GM21381 (cell line): Measurements from ENCODE around the gene P2RY13.

Experiments
- ATAC-seq: cut with Tn5 transposase; IDR thresholded peaks from one replicate; pipeline ENCODE4 v1.9.1; 2021; ENCODE audit warnings: mild to moderate bottlenecking, moderate library complexity; ENCODE audit not compliant: unreplicated experiment

P2RY13 gene

DNA sequence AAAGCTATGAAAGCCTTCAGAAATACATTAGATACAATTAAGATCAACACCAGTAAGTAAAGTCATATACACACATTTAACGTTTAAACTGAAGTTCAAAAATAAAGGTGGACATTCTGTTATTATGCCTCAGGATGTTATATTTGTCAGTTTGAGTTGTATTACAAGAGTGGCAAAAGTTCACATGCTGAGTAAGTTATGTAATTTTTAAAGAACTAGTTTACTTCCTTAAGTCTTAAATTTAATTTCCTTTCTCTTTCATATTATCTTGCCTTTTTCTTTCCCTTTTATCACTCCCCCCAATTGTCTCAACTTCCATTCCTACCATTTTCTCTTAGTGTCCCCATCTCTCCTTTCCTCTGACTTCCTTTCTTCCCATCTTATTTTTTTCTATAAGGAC is 7.8 kb downstream of the P2RY13 start:
- ATAC-seq, result no peak

DNA sequence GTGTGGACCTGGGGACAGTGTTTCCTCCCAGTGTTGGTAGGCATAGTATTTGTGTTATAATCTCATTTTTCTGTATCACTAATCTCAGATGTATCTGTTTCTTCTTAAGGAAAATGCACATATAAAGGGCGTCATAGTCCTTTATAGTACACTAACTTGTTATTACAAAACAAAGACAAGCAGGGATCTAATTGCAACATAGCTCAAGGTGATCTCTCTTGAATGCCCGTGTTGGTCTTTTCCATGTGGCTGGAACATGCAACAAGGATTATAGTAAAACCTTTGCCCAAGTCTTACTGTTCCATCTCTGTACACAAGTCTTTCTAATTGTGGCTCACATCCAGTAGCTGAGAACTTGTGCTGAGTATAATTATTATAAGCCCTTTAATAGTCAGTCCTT is 9.2 kb downstream of the P2RY13 start:
- ATAC-seq, result no peak

DNA sequence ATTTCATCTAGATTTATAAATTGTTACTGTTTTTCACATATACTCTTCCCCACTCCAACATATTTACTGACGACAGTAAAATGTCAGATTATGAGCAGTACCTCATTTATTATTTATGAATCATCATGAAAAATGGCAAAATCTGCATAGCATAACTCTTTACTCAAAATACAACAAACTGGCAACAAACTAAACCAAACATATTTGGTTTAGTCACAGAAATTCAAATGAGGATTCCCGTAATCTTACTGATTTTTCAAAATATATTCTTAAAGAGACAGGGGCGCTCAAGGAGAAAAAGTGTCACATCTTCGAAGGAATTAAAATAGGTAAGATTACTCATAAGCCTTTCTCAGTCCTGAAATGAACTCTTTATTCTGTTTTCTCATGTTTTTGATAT is 9.7 kb downstream of the P2RY13 start:
- no peak for ATAC-seq

DNA sequence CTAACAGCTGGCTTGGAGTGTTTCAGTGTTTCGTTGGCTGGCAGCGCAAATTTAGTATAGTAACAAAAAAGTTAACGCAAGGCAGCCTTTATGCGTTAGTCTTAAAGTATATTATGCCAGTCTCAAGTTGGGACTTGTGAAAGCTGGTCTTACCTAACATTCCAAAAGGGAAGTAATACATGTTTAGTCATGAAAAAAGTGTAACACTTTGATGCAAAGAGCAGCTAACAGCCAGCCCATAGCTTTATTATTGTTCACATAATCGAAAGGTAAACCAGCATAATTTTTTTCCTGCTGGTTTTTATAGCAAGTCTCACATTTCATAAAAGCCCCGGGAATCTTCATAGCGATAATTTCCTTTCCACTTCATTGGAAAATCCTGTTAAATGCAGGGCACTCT is 10.4 kb downstream of the P2RY13 start:
- no peak for ATAC-seq

DNA sequence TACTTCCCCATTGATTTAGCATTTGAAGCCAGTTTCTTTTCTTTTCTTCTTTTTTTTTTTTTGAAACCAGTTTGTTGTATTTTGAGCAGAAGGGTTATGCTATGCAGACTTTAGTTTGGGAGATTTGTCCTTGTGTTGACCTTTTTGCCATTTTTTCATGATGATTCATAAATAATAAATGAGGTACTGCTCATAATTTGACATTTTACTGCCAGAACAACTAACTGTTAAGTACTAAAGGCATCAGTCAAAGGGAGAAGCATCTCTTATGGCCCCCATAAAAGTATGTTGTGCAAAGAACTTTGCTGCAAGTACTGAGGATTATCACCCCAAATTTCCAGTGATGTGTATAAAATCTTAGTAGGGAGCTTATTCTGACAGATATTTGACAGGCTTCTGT is 11.0 kb downstream of the P2RY13 start:
- no peak for ATAC-seq

DNA sequence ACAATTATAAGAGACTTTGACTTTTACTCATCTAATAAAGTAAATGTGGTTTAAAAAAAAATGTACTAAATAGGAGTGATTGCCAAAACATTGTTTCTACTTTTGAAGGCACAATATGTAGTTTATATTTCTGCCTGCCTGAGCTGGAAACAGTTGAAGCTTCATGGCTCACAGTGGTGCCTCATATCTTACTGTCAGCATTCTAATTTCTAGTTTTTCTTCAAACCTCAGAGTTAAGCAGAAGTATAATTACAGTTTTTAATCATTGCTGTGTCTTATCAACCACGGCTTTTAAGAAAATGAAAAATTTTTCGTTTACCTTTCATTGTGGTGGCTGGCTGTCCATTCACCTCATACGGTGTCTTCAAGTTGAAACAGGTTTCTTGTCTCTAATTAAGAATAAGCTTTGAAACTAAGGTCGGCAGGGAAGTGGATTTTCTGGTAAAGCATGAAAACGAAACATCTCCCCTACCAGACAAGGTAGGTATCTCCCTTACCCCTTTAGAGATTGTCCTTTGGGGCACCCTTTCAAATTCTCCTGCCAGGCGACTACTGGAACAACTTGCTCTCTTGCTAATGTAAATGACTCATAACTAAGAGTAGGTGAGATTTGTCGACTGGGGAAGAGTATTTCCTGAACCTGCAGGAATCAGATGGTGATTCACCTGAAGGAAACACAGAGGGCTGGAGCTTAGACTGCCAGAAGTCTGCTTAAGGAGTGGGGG is 12.9 kb downstream of the P2RY13 start, which contains the start of gene GPR87:
TSS of gene GPR87 (minus strand) at position 554 of the 725 bp plus-strand sequence. CDS start 16,720 bp downstream, outside the sequence.
- ATAC-seq, result no peak

DNA sequence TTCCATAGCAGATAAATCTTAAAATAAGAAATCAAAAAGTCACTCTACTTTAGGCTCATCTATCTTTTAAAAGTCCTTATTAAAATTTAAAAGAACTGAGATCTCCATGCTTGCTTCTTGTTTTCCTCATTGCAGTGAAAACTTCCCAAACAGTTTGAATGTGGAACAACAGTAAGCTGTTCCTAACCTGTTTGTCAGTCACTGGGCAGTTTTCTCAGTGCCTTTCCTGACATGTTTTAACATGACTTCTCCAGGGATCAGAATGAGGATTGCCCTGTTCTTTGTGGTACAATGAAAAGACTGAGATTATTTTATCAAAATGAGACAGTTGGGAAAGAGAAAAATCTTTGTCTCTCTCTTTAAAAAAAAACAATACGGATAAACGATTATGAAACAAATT is 13.5 kb downstream of the P2RY13 start:
- no peak for ATAC-seq

DNA sequence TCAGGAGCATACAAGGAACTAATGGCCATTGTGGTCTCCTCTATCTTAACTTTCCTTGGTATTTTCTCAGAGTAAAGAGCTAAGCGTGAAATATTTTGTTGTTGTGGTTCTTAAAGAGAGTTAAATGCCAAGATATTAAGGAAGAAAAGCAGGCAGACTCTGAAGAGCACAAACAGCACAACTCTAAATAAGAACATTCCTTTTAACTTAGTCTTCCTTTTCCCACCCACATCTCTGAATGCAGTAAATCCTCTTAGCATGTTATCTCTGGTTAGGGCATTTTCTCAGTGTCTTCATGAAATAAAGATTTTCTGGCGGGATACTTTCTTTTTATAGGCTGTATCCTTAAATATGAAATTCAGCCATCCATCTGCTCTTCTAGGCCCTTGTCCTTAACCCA is 14.2 kb downstream of the P2RY13 start:
- ATAC-seq, result no peak

DNA sequence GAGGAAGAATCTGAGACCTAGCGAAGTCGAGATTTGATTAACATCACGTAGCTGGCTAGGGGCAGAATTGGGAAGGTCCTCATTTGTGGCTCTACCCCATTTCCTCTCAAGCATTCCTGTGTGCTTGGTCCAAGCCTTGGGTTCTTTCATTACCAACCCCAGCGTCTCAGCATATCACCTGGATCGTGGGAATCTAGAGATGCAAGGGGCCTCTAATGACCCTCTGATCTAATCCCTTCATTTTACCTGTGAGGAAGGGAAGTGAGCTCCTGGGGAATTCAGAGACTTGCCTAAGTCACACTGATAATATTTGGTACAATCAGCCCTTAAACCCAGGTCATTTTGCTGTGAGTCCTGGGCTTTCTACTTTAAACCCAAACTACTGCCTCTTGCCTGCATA is 14.8 kb downstream of the P2RY13 start:
- ATAC-seq, result no peak

DNA sequence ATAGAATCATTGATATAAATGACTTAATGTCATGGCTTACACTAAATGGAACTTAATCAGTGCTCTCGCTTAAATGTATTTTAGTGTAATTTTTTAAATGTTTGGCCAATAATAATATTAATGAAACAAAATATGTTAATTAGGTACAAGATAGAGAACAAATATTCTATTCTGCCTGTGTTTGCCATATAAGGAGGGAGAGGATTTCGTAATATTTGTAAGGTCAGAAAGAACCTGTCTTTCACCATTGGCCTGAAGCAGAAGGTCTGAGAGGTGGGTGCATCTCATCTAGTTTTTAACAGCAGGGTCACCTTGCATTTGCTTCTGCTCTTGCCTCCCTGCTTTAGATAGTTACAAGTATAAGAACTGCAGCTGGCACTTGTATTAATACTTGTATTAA is 15.2 kb downstream of the P2RY13 start:
- no peak for ATAC-seq

DNA sequence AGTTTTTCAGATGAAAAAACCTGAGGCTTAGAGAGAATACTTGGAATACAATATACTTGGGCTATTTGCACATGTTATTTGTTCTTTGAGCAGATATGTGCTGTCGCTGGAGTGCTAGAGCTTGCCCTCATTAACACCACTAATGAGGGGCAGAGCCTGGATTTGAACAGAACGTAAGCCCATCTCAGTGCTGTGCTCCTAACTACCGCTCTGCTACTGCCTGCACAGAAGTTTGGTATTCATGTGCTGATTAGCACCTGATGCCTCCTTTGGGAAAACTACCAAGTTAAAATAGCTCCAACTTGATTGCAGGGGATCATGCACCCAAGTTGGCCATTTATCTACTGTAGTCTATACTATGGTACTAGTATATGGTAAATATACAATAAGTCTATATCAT is 16.4 kb downstream of the P2RY13 start:
- ATAC-seq, result no peak

DNA sequence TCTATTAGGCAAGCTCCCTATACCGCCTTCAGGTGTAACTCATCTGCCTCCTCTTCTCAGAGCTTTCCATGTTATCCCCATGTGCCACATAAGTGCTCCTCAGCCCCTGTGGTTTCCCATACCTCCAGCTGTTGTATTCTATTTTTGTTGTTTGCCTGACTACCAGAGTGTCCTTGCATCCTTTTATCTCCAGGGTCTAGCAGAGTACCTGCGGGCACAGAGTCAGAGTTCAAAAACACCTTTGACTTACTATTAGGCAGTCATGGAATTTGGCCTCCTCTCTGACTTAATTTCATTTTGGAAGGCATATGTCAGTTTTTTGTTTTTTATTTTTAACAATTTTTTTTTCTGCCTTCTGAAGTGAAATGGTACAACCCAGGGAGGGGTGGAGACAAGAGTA is 19.8 kb downstream of the P2RY13 start:
- ATAC-seq, result no peak

DNA sequence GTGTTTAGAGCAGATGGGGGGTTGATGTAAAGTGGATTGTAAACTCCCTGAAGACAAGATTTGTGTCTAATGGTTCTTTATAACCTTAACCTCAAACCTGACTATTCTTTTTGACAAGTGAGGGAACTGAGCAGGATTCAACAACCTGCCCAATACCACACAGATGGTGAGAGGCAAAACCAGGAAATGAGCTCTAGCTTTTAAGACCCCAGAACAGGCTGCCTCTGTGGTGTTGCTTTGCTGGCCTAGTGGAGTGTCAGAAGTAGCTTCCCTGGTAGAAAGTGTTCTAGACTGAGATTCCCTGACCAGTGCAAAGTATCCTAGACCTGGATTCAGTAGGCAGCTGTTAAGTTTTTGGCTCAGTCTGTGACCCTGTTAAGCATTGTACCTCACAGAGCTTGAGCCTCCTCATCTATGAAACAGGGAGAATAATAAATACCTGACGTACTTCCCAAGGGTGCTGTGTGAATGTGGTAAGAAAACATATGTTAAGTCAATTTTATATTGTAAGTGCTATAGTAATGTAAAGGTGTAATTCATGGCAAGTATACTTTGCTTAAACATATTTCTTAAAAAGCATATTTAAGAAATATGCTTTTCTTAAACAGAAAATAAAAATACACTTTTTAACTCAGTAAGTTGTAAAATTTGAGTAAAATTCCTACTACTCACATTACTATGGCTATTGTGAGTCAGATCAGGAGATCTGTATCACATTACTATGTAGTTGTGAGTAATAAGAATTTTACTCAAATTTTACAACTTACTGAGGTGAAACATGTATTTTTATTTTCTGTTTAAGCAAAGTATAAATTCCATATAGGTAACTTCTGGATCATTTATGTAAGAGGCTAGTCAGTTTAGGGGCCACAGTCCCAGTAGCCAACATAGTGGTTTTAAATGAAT is 21.5 kb downstream of the P2RY13 start:
- no peak for ATAC-seq

DNA sequence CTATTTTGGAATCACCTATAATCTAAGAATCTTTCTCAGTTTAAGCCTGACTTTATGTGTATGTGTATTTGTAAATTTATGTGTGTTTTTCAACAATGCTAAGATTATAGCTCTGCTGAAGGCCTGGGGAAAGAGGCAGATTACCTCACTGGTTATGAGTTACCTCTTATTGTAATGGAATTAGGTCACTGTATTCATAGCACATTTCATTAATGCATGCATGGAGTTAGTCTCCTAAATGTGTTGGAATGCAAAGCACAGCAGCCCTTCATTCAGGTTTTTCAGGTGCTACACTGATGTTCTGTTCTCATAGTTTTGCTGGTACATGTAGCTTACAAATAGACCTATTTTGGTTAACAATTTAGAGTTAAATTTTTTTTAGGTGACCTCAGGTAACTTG is 22.2 kb downstream of the P2RY13 start:
- ATAC-seq, result no peak

DNA sequence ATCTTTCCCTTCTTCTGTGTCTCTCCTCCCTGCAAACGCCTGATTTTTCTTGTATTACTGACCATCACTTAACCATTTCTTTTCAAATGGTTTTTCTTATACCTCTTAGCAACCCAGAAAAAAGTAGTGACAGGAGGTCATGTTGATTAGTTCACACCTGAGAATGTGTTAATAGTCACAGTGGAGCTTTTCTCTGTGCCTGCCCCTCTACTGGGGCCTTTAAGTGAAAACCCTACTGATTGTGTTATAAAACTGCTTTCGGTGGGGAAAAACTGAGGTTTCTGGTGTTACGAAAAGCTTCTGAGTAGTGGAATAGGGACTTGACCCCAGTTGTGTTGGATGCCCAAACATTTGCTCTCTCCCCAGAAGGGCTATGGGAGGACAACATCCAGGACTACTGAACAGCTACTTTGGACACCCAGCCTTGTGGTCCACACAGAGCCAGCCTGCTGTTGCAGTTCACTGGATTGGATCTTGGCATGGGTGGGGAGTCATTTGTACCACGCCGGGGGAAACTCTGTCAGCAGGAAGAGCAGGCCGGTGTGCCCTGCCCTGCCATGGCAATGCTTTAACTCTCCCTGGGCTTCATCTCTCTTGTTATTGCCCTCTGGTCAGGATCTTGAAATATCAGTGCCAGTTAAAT is 23.1 kb downstream of the P2RY13 start:
- no peak for ATAC-seq

DNA sequence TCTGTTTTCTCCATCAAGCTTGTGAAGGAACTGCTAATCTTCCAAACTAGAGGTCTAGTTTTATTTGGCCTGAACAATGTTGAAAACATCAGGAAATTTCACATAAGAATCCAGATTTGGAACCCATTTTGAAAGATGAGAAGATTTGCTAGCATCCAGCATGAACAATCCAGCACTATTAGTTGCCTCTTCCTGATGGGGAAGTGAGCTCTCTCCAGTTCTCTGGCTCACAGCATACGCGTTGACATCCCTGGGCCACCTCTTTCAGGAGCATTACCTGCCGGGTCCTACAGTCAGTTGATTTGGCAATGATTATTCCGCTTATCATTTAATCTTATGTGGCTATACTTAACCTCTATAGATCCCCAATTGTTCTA is 23.6 kb downstream of the P2RY13 start:
- ATAC-seq, result no peak

DNA sequence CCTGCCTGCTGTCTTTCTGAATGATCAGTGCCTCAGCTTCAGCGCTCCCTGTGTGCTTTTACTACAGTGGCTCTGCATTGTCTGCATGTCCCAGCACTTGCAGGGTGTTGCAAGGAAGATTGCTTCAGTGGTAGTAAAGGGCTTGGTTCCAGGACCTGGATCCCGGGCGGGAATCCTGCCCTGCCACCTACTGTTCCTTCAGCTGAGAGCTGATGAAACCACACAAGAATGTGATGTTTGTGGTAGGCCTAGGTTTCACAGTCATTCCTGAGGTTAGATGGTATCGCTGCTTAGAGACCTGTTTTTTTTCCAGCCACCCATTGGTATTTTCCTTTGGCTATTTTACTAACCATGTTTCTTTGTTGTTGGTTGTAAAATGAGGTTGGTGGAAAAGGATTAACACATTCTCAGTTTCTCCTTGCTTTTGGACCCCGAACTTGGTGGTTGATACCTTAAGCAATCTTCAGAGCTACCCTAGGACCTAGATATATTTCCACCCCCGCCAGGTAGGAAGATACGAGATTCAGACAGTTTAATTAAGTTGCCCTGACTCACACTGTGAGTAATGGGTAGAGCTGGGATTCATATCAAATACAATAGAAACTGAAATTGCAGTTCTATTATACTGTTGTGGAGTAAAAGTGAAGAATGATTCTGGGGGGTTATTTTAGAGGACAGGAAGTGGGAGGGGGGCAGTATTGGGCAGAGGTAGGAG is 24.1 kb downstream of the P2RY13 start:
- ATAC-seq, result no peak

DNA sequence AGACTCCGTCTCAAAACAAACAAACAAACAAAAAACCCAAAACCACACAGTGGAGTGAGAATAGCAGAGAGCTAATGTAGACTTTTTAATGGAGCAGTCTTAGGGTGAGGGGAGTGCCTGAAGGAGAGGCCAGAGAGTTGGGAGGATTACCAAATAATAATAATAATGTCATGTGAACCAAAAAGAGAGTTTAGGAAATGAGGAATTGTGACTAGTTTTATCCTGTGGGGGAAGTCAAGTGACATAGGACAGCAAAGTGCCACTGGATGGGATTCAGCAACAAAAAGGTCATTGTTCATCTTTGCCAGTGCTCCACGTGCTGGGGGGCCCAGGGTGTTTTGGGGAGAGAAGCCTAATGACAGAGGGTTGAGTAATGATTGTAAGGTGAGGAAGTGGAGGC is 25.6 kb downstream of the P2RY13 start:
- ATAC-seq, result no peak

DNA sequence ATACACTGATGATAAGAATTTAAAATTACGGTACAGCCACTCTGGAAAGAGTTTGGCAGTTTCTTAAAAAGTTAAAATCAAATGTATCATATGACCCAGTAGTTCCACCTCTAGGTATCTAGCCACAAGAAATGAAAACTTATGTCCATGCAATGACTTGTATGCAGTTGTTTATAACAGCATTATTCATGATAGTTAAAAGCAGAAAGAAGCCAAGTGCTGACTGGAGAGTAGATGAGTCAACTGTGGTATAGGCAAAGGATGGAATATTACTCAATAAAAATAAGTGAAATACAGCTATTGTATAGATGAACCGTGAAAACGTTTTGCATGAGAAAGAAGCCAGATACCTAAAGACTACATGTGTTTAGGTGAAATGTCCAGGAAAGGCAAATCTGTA is 27.6 kb downstream of the P2RY13 start:
- no peak for ATAC-seq

DNA sequence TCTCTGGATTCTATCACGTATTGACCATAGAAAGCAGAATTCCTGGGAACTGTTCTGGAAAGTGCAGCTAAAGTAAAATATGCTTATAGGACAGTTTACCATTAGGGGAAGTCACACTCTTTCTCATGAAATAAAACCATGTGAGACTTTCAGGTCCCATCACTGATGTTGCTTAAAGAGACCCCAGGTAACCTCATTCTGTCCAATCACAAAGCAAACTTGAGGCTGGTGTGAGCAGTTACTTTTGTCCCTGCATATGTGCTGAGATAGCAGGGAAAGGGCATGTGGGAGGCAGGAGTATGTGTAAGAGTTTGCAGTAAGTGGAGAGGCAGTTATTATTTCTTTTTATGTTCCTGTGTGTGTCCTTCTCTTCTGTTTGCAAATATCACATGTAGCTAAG is 28.8 kb downstream of the P2RY13 start:
- ATAC-seq, result no peak

DNA sequence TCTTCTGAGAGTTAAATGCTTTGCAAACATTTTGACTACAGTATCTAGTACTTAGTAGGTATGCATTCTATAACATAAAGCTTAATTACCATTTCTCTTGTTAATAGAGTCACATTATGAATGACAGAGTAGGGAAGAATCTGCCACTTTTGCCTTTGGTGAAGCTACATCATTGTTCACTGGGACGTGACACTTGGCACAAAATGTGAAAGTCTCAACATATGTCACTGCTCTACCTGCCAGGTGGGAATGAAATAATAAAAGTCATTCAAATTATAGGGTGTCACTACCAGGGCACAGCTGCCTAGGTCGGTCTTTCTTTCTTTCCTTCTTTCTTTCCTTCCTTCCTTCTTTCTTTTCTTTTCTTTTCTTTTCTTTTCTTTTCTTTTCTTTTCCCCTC is 30.3 kb downstream of the P2RY13 start:
- no peak for ATAC-seq
